CD4-positive, alpha-beta memory T cell (primary cell): ENCODE data around the gene LIPC. TPM values are rescaled to one million over a fixed set of nuclear protein-coding genes. Genes with fewer than 3 reads are reported as not detected.

Source experiments
- CTCF ChIA-PET: fragments of 350-600 bp; sonication (Branson Sonifier 250); formaldehyde crosslinking; loops from one replicate; lab custom pipeline; 2021; ENCODE audit warnings: inconsistent platforms; ENCODE audit not compliant: partially characterized antibody; lab: Charles Lee
- POLR2A ChIA-PET: fragments of 350-600 bp; sonication (Branson Sonifier 250); formaldehyde crosslinking; loops from one replicate; lab custom pipeline; 2021; ENCODE audit not compliant: partially characterized antibody; lab: Charles Lee
- DNase-seq, 5 donors: peaks; one replicate each; pipeline versions ENCODE4 v3.0.0 to v3.0.0-alpha.2; 2020 to 2022; ENCODE audit warnings: mixed read lengths in 1 of 5
- H3K27ac ChIP-seq: one replicate; pipeline ENCODE4 v1.7.0; 2013; ENCODE audit warnings: low read depth, low read length
- H3K27me3 ChIP-seq: 2 replicates; pipeline ENCODE4 v1.7.0; 2013; ENCODE audit warnings: mild to moderate bottlenecking, low read length, moderate library complexity; ENCODE audit not compliant: insufficient read depth
- H3K36me3 ChIP-seq: 2 replicates; pipeline ENCODE4 v1.7.0; 2013; ENCODE audit warnings: mild to moderate bottlenecking, low read length, moderate library complexity; ENCODE audit not compliant: insufficient read depth
- H3K4me1 ChIP-seq: 2 replicates; pipeline ENCODE4 v1.7.0; 2013; ENCODE audit warnings: mild to moderate bottlenecking, low read length, moderate library complexity; ENCODE audit not compliant: insufficient read depth
- H3K4me3 ChIP-seq, 2 donors: one replicate each; pipeline ENCODE4 v1.7.0; 2013; ENCODE audit warnings: low read length in 2 of 2, mild to moderate bottlenecking in 1 of 2
- H3K9me3 ChIP-seq, 2 donors: one replicate each; pipeline ENCODE4 v1.7.0; 2013; ENCODE audit warnings: low read length in 2 of 2, control low read depth in 1 of 2; ENCODE audit not compliant: control insufficient read depth in 1 of 2
- H3K27ac Mint-ChIP-seq, 7 donors: one replicate each; pipeline ENCODE4 v1.8.0; 2020 to 2021; ENCODE audit warnings: mixed read lengths in 7 of 7, mild to moderate bottlenecking in 6 of 7, inconsistent platforms in 3 of 7, moderate library complexity in 3 of 7
- H3K27me3 Mint-ChIP-seq, 2 donors: one replicate each; pipeline ENCODE4 v1.8.0; 2020 to 2021; ENCODE audit warnings: mixed read lengths in 2 of 2
- H3K36me3 Mint-ChIP-seq, 2 donors: one replicate each; pipeline ENCODE4 v1.8.0; 2020 to 2021; ENCODE audit warnings: mixed read lengths in 2 of 2, inconsistent platforms in 1 of 2, mild to moderate bottlenecking in 1 of 2
- H3K4me1 Mint-ChIP-seq, 4 donors: one replicate each; pipeline ENCODE4 v1.8.0; 2020 to 2021; ENCODE audit warnings: mixed read lengths in 4 of 4, mild to moderate bottlenecking in 1 of 4
- H3K4me3 Mint-ChIP-seq, 8 donors: one replicate each; pipeline ENCODE4 v1.8.0; 2020 to 2021; ENCODE audit warnings: mixed read lengths in 8 of 8, mild to moderate bottlenecking in 7 of 8, moderate library complexity in 6 of 8, inconsistent platforms in 3 of 8
- H3K9me3 Mint-ChIP-seq, 8 donors: one replicate each; pipeline ENCODE4 v1.8.0; 2020 to 2021; ENCODE audit warnings: mixed read lengths in 8 of 8, mild to moderate bottlenecking in 5 of 8, inconsistent platforms in 3 of 8, moderate library complexity in 1 of 8
- intact Hi-C: fragments of 100-400 bp; cut with micrococcal nuclease; formaldehyde crosslinking; loops from one replicate; pipeline ENCODE4 v1.15.1; 2023
- polyA plus RNA-seq, 2 donors: library from polyadenylated mRNA; unstranded; fragments of 300-500 nt; fragmentation: Illumina TruSeq; gene quantifications; one replicate each; pipeline ENCODE4 v1.2.3, GENCODE V29; 2021
- total RNA-seq, 2 experiments: library from RNA; stranded (reverse); gene quantifications; one replicate each; pipeline ENCODE4 v1.2.3, GENCODE V29; 2021

The LIPC gene
- total and polyA plus RNA-seq, 4 experiments from 2014 or later = 0.25 to 2.4 (median 0.41) TPM; not detected in 1

GRCh38 chr15:58494567-58494966 lies 62.8 kb downstream of the LIPC start:
- no peak for DNase-seq
- H3K27me3 Mint-ChIP-seq = peaks cover under 1 to 3% of the 10 kb centered on the region in 2 donors
- ChIA-PET POLR2A (no interaction called here), CTCF (no interaction called here)
- Histone ChIP-seq H3K27ac (no peak overlapping the region), H3K4me3 (no peak overlapping the region), H3K36me3 (no peaks in the 10 kb centered on the region), H3K9me3 (no peaks in the 10 kb centered on the region), H3K27me3 (no peaks in the 10 kb centered on the region), H3K4me1 (peaks cover 10% of the 10 kb centered on the region)
- H3K4me1 Mint-ChIP-seq = peaks cover 6 to 15% (median 7%) of the 10 kb centered on the region in 4 donors
- H3K36me3 Mint-ChIP-seq = no peaks in the 10 kb centered on the region
- intact Hi-C loops = no loop called here
- H3K9me3 Mint-ChIP-seq = peaks cover 0 to 2% (median 0%) of the 10 kb centered on the region in 8 donors
- no peak overlapping the region for H3K4me3 Mint-ChIP-seq
- no peak overlapping the region for H3K27ac Mint-ChIP-seq

GRCh38 chr15:58495891-58496408 lies 64.2 kb downstream of the LIPC start:
- no peak for DNase-seq
- Histone ChIP-seq H3K4me1 (peaks cover 10% of the 10 kb centered on the region), H3K36me3 (no peaks in the 10 kb centered on the region), H3K27ac (no peak overlapping the region), H3K9me3 (no peaks in the 10 kb centered on the region), H3K27me3 (no peaks in the 10 kb centered on the region), H3K4me3 (no peak overlapping the region)
- Mint-ChIP-seq H3K4me1 (peaks cover 6 to 15% (median 7%) of the 10 kb centered on the region in 4 donors), H3K36me3 (no peaks in the 10 kb centered on the region), H3K4me3 (peak overlapping the region in 2 of 8 donors; percentile 0 to 1), H3K27ac (peak overlapping the region in 1 of 7 donors; percentile 48), H3K27me3 (peaks cover 2 to 4% of the 10 kb centered on the region in 2 donors), H3K9me3 (no peaks in the 10 kb centered on the region)
- POLR2A ChIA-PET = no interaction called here
- intact Hi-C loops = no loop called here
- CTCF ChIA-PET = no interaction called here

- Mint-ChIP-seq H3K27ac (peak overlapping the region in 3 of 7 donors; percentile 29 to 61 (median 58)), H3K36me3 (no peaks in the 10 kb centered on the region), H3K9me3 (no peaks in the 10 kb centered on the region), H3K27me3 (peaks cover 2 to 4% of the 10 kb centered on the region in 2 donors), H3K4me1 (peaks cover 6 to 15% (median 7%) of the 10 kb centered on the region in 4 donors), H3K4me3 (peak overlapping the region in 1 of 8 donors; percentile 18)
- POLR2A ChIA-PET = no interaction called here
- H3K36me3 ChIP-seq = no peaks in the 10 kb centered on the region
- H3K4me1 ChIP-seq = peaks cover 10% of the 10 kb centered on the region
- DNase-seq = no peak
- CTCF ChIA-PET = no interaction called here
- H3K9me3 ChIP-seq = no peaks in the 10 kb centered on the region
- no peak overlapping the region for H3K4me3 ChIP-seq
- H3K27me3 ChIP-seq = no peaks in the 10 kb centered on the region
- intact Hi-C loops = no loop called here
- no peak overlapping the region for H3K27ac ChIP-seq
Observed at GRCh38 chr15:58497046-58497785, 65.4 kb downstream of the LIPC start.

GRCh38 chr15:58498821-58499580 lies 67.2 kb downstream of the LIPC start:
- H3K27me3 ChIP-seq = no peaks in the 10 kb centered on the region
- no peaks in the 10 kb centered on the region for H3K36me3 ChIP-seq
- no peak overlapping the region for H3K27ac ChIP-seq
- Mint-ChIP-seq H3K4me3 (no peak overlapping the region), H3K4me1 (peaks cover 6 to 15% (median 7%) of the 10 kb centered on the region in 4 donors), H3K27ac (peak overlapping the region in 1 of 7 donors; percentile 40), H3K36me3 (no peaks in the 10 kb centered on the region), H3K27me3 (peaks cover 2 to 4% of the 10 kb centered on the region in 2 donors), H3K9me3 (no peaks in the 10 kb centered on the region)
- no peaks in the 10 kb centered on the region for H3K9me3 ChIP-seq
- no peak for DNase-seq
- H3K4me1 ChIP-seq = peaks cover 10% of the 10 kb centered on the region
- intact Hi-C loops = no loop called here
- POLR2A ChIA-PET = no interaction called here
- CTCF ChIA-PET = interaction anchor here (0.8 kb wide), 1 partner anchor 21 kb away, joined by 3 read pairs; no protein-coding TSS in a partner anchor
- no peak overlapping the region for H3K4me3 ChIP-seq

GRCh38 chr15:58501006-58501405 lies 69.2 kb downstream of the LIPC start:
- Mint-ChIP-seq H3K4me3 (no peak overlapping the region), H3K27me3 (peaks cover 2 to 4% of the 10 kb centered on the region in 2 donors), H3K9me3 (no peaks in the 10 kb centered on the region), H3K4me1 (peaks cover 8 to 21% (median 11%) of the 10 kb centered on the region in 4 donors), H3K36me3 (no peaks in the 10 kb centered on the region), H3K27ac (no peak overlapping the region)
- H3K36me3 ChIP-seq = no peaks in the 10 kb centered on the region
- CTCF ChIA-PET = no interaction called here
- H3K4me1 ChIP-seq = peaks cover 12% of the 10 kb centered on the region
- no peaks in the 10 kb centered on the region for H3K9me3 ChIP-seq
- no peak for DNase-seq
- no peak overlapping the region for H3K27ac ChIP-seq
- intact Hi-C loops = no loop called here
- H3K27me3 ChIP-seq = no peaks in the 10 kb centered on the region
- H3K4me3 ChIP-seq = no peak overlapping the region
- POLR2A ChIA-PET = interaction anchor here (0.6 kb wide), 1 partner anchor 16 kb away, joined by 3 read pairs; no protein-coding TSS in a partner anchor

GRCh38 chr15:58501636-58502188 lies 69.9 kb downstream of the LIPC start:
- POLR2A ChIA-PET = interaction anchor here (0.6 kb wide), 1 partner anchor 17 kb away, joined by 3 read pairs; no protein-coding TSS in a partner anchor
- DNase-seq = no peak
- Mint-ChIP-seq H3K36me3 (no peaks in the 10 kb centered on the region), H3K4me3 (peak overlapping the region in 1 of 8 donors; percentile 28), H3K27ac (no peak overlapping the region), H3K27me3 (peaks cover 3 to 4% of the 10 kb centered on the region in 2 donors), H3K4me1 (peaks cover 4 to 23% (median 11%) of the 10 kb centered on the region in 4 donors), H3K9me3 (peaks cover 0 to 4% (median 0%) of the 10 kb centered on the region in 8 donors)
- Histone ChIP-seq H3K9me3 (no peaks in the 10 kb centered on the region), H3K27me3 (no peaks in the 10 kb centered on the region), H3K4me1 (peaks cover 11% of the 10 kb centered on the region), H3K27ac (no peak overlapping the region), H3K36me3 (no peaks in the 10 kb centered on the region), H3K4me3 (no peak overlapping the region)
- intact Hi-C loops = no loop called here
- CTCF ChIA-PET = no interaction called here
